ENCODE data around the gene OAF. TPM values are rescaled to one million over a fixed set of nuclear protein-coding genes. Genes with fewer than 3 reads are reported as not detected.

OAF gene
- total and polyA plus RNA-seq, 9 of the 15 experiments (the other 6 are each of a cell fraction or from before 2014, with no cell fraction given): 1.1 to 21.6 (median 7.5) TPM

DNA sequence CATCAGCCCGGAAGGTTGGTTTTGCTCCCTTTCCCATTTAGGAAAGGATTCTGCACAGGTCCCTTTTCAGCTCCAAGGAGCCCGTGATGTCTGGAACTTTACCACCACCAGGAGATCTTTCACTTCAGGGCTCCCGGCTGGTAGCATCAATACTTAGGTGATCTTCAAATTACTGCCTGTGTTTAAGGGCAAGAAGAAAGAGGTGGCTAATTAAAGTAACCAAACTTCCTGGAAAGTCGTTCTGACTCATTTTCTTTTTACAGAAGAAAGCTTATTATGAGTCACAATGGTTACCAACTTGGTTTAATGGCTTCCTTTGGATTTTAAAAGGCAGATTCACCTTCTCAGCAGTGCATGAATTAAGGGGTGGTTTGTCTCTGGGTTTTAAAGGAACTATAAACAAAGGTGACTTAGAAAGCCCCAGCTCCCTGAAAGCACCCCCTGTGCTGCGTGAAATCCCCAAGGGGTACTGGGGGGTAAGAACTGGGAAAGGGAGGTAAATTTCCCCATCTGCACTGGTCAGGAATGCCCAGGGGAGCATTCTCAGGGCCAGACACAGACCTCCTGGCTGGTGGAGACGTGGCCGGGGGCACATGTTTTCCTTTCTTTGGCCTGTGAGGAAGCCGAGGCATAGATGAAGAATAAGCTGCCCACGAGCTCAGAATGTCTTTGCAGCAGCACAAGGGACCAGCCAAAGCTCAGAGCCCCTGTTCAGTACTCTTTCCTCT lies 37.9 kb downstream of the OAF start:
- no peak overlapping the region for H3K4me2 ChIP-seq (ENCODE audit: insufficient read depth, low read length)
- no peak for FAIRE-seq
- no peak overlapping the region for H3K27ac ChIP-seq (ENCODE audit: extremely low read depth, low read depth, low read length)
- no TSS peak for BruUV-seq (replicated peaks)
- no peak overlapping the region for H2AFZ ChIP-seq (ENCODE audit: low read depth, low read length)
- in situ Hi-C loops (cut with MboI): no loop called here
- CTCF ChIA-PET (ENCODE audit: low intra/inter-chr PET ratio): no interaction called here
- intact Hi-C loops (cut with micrococcal nuclease): no loop called here
- H3K27me3 ChIP-seq (ENCODE audit: control insufficient read depth in 2 of 2, insufficient read depth in 2 of 2, low read length in 2 of 2): peaks cover 34 to 59% of the 10 kb centered on the region in 2 experiments
- POLR2A ChIA-PET: interaction anchor here (0.6 to 1.6 kb wide), 6 partner anchors 9 to 241 kb away, joined by 3 to 5 read pairs (median 3); no protein-coding TSS in a partner anchor
- ATAC-seq: no peak
- H3K9ac ChIP-seq (ENCODE audit: insufficient read depth in 1 of 2, low read depth in 2 of 2, low read length in 2 of 2): no peak overlapping the region
- H3K9me3 ChIP-seq (replicated peaks; ENCODE audit: control insufficient read depth, insufficient read depth, low read depth, low read length): no peaks in the 10 kb centered on the region
- no peak for DNase-seq (ENCODE audit: extremely low read depth in 1 of 4, low spot score in 3 of 4)
- WGBS (ENCODE audit: insufficient coverage, low coverage, missing lambda C conversion rate): 3% methylated on average over 9 of the region's 9 CpGs
- H4K20me1 ChIP-seq (replicated peaks; ENCODE audit: control insufficient read depth, insufficient read depth, low read length): 0 out of 2 replicates have a peak, but pooled peaks cover 5% of the 10 kb centered on the region
- H3K9me1 ChIP-seq (ENCODE audit: control insufficient read depth, insufficient read depth, low read length): no peaks in the 10 kb centered on the region
- no peaks in the 10 kb centered on the region for H3K36me3 ChIP-seq (ENCODE audit: control insufficient read depth, insufficient read depth, low read length)
- no peaks in the 10 kb centered on the region for H3K79me2 ChIP-seq (ENCODE audit: control insufficient read depth, insufficient read depth, low read length)
- H3K4me1 ChIP-seq (replicated peaks in 1 of 2; ENCODE audit: control insufficient read depth in 2 of 2, insufficient read depth in 2 of 2, low read length in 2 of 2): no peaks in the 10 kb centered on the region
- no peak overlapping the region for H3K4me3 ChIP-seq
- TF ChIP-seq ZBTB1 (CRISPR knock-in tag; IDR thresholded peaks at IDR 0.05; ENCODE audit: borderline replicate concordance, low read depth) (no peak), EP300 (IDR thresholded peaks at IDR 0.05; ENCODE audit: low read length) (no peak), YY1 (IDR thresholded peaks at IDR 0.05; ENCODE audit: borderline replicate concordance in 1 of 3, control insufficient read depth in 1 of 3, extremely low read depth in 1 of 3, insufficient read depth in 3 of 3, insufficient read length in 1 of 3, insufficient replicate concordance in 2 of 3, low read depth in 1 of 3, low read length in 2 of 3) (peak in 1 of 3 experiments; percentile 9), GTF2F1 (IDR thresholded peaks at IDR 0.05; ENCODE audit: low read depth, low read length) (no peak), THRAP3 (IDR thresholded peaks at IDR 0.05; ENCODE audit: borderline replicate concordance) (no peak), POLR2G (IDR thresholded peaks at IDR 0.05; ENCODE audit: low read depth, low read length) (no peak), SRF (CRISPR knock-in tag; IDR thresholded peaks at IDR 0.05) (no peak), ZNF431 (CRISPR knock-in tag; IDR thresholded peaks at IDR 0.05) (no peak), ZBTB7A (IDR thresholded peaks at IDR 0.05; ENCODE audit: borderline replicate concordance, control insufficient read depth, low read depth, low read length) (no peak), MCM5 (IDR thresholded peaks at IDR 0.05; ENCODE audit: low read depth) (no peak), JUND (IDR thresholded peaks at IDR 0.05; ENCODE audit: borderline replicate concordance, low read depth, low read length) (0 out of 2 replicates have a peak, but pooled peaks have one; percentile 10), JUND (tag; IDR thresholded peaks at IDR 0.05; ENCODE audit: borderline replicate concordance, low read depth, low read length) (no peak), MEF2A (IDR thresholded peaks at IDR 0.05; ENCODE audit: control insufficient read depth, low read depth, low read length) (0 out of 2 replicates have a peak, but pooled peaks have one; percentile 36), NFATC3 (IDR thresholded peaks at IDR 0.05) (no peak), DDX20 (tag; IDR thresholded peaks at IDR 0.05; ENCODE audit: low read depth) (no peak), ETV5 (CRISPR knock-in tag; IDR thresholded peaks at IDR 0.05; ENCODE audit: low read depth) (no peak)
- TF ChIP-seq, protein P1, sequence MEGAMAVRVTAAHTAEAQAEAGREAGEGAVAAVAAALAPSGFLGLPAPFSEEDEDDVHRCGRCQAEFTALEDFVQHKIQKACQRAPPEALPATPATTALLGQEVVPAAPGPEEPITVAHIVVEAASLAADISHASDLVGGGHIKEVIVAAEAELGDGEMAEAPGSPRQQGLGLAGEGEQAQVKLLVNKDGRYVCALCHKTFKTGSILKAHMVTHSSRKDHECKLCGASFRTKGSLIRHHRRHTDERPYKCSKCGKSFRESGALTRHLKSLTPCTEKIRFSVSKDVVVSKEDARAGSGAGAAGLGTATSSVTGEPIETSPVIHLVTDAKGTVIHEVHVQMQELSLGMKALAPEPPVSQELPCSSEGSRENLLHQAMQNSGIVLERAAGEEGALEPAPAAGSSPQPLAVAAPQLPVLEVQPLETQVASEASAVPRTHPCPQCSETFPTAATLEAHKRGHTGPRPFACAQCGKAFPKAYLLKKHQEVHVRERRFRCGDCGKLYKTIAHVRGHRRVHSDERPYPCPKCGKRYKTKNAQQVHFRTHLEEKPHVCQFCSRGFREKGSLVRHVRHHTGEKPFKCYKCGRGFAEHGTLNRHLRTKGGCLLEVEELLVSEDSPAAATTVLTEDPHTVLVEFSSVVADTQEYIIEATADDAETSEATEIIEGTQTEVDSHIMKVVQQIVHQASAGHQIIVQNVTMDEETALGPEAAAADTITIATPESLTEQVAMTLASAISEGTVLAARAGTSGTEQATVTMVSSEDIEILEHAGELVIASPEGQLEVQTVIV (CRISPR knock-in tag; IDR thresholded peaks at IDR 0.05; ENCODE audit: borderline replicate concordance): no peak
- TF ChIP-seq, protein P2, sequence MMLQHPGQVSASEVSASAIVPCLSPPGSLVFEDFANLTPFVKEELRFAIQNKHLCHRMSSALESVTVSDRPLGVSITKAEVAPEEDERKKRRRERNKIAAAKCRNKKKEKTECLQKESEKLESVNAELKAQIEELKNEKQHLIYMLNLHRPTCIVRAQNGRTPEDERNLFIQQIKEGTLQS (IDR thresholded peaks at IDR 0.05): peak; percentile 66
- TF ChIP-seq, protein P2 (CRISPR knock-in tag; conservative IDR thresholded peaks at IDR 0.05): no peak

All from K562 (cell line).